HFF-Myc (cell line): ENCODE data around the gene PDGFRB.

Experiments
- DNase-seq: peaks from one replicate; pipeline ENCODE4 v3.0.0-alpha.2; 2011; ENCODE audit warnings: low read depth; ENCODE audit errors: extremely low read depth
- H3K4me3 ChIP-seq: replicated peaks from 2 replicates; pipeline ENCODE4 v1.5.1; 2011; ENCODE audit warnings: low read depth, mild to moderate bottlenecking, control low read depth, low read length
- TF ChIP-seq, protein P1 (sequence below): IDR thresholded peaks from 2 replicates; pipeline ENCODE4 v1.5.1; 2012; ENCODE audit warnings: mild to moderate bottlenecking, low read depth, low read length, control low read depth; ENCODE audit errors: missing control alignments

The PDGFRB gene

DNA sequence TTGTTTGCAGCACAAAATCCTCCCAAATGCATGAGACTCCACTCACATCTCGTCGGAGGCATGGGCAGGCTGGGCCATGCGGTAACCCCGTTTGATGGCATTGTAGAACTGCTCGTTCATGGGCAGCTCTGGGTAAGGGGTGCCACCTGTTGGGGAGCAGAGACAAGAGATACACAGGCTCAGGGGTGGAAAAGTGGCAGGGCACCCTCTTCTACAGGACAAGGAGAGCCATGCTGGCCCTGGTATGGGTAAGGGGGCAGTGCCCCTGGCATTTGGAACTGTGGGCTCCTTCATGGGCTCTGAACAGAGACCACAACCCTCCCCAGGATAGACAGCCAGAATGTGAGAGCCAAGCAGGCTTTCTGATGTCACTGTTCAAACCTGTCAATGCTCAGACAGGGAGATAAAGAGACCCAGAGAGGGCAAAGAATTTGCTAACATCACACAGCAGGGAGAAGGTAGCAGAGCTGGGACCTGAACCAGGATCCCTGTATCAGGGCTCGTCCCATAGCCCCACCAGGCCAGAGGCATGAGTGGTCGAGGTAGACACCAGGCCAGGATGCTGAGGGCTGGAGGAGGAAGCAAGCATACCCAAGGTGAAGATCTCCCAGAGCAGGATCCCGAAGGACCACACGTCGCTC is 36.1 kb downstream of the PDGFRB start:
- H3K4me3 ChIP-seq: no peak overlapping the region
- TF ChIP-seq, protein P1, sequence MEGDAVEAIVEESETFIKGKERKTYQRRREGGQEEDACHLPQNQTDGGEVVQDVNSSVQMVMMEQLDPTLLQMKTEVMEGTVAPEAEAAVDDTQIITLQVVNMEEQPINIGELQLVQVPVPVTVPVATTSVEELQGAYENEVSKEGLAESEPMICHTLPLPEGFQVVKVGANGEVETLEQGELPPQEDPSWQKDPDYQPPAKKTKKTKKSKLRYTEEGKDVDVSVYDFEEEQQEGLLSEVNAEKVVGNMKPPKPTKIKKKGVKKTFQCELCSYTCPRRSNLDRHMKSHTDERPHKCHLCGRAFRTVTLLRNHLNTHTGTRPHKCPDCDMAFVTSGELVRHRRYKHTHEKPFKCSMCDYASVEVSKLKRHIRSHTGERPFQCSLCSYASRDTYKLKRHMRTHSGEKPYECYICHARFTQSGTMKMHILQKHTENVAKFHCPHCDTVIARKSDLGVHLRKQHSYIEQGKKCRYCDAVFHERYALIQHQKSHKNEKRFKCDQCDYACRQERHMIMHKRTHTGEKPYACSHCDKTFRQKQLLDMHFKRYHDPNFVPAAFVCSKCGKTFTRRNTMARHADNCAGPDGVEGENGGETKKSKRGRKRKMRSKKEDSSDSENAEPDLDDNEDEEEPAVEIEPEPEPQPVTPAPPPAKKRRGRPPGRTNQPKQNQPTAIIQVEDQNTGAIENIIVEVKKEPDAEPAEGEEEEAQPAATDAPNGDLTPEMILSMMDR: no peak
- DNase-seq: no peak

DNA sequence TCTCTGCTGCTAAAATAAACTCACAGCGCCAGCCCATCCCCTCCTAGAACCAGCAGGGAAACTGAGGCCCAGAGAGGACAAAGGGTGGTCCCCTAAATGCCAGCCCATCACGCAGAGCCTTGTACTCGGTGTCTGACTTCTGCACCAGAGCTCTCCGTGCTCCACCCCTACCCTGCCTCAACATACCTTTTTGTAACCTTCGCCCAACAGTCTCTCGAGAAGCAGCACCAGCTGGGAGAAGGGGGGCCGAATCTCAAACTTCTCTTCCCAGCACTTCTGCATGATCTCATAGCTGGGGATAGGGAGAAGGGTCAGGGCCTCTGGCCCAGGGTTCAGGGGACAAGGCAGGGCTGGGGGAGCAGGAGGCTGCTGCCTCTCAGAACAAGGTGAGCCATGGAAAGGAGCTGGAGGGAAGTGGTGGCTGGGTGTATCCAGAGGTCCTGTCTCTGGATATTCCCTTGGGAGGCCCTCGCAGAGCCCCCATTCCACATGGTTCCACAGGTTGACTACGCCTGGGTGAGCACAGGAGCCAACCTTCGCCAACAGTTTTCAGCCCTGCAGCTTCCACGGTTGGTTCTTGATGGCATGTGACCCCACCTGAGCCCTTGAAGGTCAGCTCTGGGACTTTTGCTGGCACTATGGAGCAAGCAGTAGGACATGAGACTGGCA is 37.0 kb downstream of the PDGFRB start:
- DNase-seq: no peak
- H3K4me3 ChIP-seq: no peak overlapping the region
- TF ChIP-seq, protein P1: no peak

DNA sequence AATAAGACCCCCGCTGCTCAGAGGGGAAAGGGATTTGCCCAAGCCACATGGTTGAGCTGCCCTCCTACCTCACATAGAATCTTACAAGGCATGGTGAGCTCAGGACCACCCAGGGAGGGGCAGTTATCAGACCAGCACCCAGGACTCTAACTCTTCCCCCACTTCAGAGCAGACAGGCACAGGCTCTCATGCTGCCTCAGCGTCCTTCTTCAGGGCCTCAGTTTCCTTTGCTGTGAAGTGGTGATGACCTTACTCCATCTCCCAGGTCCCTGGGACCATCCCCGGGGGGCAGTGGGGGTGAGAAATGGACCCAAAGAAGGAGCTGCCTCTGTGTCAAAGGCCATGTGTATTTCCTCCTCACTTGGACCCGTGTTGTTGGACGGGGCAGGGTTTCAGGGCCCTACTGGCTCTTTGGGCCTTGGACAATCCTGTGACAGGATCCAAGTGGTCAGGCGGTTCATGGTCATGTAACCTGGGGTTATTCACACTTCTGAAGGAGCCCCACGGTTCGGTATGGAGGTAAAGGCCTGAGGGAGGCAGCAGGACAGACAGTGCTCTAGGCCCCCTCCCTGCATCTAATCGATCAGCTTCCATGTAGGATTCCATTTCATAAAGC is 37.6 kb downstream of the PDGFRB start:
- TF ChIP-seq, protein P1: no peak
- DNase-seq: no peak
- H3K4me3 ChIP-seq: no peak overlapping the region

DNA sequence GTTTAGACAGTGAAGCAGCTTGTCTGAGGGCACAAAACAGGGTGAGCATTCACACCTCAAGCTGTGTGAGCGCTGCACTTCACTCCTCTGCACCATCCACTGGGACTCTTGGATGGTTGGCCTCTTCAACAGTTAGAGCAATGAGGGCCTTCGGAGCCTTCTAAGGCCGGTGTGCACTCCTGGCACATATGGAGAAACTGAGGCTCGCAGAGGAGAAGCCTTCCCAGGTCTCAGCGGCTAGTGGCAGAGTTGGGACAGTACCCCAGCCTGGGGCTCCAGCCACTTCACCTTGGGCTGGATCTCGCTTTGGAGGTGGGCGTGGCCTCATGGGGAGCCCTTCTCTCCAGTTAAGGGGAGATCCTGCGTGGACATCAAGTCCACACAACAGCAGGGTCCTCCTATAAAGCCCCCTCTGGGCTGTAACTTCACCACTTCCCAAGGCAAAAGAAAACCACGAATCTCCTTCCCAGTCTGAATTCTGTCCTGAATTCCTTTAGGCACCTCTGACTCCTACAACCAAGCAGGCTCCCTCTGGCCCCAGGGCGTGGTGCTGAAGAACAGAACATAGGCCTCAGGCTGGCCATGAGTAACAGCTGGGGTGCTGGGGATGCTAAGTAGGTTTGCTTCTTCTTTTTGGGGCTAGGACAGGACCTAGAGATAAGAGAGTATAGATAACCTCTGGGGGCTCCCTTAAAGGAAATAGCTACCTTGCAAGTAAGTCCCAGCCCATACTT is 38.8 kb downstream of the PDGFRB start:
- H3K4me3 ChIP-seq: no peak overlapping the region
- DNase-seq: no peak
- TF ChIP-seq, protein P1: no peak

DNA sequence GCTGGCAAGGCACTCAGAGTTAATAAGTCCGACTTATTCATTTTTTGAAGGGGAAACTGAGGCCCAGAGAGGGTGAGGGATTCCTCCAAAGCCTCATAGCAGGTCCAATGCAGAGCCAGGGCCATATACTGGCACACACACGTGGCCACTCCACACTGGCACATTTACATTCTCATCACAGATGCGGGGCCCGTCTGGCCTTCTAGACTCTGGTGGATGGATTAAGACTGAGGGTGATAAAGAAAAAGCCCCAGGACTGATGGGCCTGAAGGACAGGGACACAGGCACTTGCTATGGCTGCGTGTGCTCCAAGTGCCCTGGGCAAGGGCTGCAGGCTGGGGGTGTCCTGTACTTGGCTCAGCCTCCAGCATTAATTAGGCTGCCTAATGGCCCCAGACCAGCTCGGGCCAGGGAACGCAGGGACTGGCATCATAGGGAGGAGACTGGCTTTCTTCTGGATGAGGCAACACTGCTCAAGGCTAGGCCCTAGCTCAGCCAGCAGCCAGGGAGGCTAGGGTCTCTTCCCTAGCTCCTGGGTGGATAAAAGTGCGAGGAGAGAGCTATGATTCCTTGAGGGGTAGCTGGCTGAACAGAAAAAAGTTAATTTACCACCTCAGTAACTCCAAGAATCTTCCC is 40.8 kb downstream of the PDGFRB start:
- no peak overlapping the region for H3K4me3 ChIP-seq
- no peak for DNase-seq
- TF ChIP-seq, protein P1: no peak

DNA sequence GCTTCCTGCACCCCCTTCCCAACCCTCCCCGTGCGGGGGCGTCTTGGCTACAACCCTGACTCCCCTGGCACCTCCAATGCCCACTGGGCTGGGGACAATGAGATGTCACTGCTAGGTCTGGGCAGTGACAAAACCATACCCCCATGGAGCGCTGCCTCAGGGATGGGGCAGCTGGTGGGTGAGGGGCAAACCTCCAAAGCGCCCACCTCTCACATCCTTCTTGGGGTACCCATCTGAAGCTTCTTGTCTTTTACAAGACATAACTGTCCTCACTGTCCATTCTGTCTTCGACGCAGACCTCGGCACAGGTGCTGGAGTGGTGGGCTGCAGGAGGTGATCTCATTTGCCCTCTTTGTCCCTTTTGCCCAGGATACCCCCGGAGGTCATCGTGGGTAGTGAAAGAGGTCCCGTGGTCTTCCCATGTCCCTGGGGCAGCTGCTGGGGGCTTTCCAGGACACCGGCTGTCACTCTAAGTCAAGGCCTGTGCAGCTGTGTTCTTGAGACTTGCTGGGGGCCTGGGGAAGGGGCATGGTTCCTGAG is 41.5 kb downstream of the PDGFRB start:
- no peak for DNase-seq
- no peak overlapping the region for H3K4me3 ChIP-seq
- TF ChIP-seq, protein P1: no peak
